ENCODE measurements around the gene MYMX.

Gene MYMX

DNA sequence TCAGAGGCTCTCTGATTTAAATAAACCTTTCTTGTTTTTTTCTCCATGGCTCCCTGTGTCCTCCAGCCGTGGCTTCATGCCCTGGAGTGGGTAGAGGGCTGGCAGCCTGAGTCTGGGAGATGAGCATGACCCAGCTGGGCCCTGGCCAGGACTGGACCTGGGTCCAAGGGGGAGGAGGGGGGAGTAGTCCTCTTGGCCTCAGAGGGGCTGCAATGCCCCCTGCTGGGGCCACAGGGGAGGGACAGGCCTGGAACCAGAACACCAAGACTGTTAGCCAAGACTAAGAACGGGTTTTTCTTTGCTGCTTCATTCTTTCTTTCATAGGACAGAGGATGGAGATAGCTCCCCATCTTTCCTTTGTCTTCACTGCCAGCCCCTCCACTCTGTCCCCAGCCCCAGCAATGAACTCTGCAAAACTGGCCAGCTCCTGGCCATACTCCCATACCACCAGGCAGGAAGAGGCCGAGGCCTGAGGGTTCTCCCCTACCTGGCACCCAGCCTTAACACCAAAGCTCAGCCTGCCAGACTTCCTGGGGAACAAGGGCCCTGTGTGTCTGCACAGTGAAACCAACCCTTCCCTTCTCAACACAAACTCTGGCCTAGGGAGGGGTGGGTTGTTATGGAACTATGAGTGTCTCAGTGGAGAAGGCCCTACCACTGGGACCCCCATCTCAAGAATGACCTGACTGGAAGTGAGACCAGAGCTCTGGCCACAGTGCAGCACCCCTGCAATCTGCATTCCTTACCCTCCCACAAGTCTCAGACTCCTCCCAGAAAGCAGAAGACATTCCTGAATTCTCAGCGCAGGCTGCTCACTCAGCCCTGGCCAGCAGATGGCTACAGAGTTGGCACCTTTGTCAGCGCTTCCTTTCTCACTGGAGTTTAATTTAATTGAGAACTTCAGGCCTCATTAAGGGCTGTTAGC is 17.6 kb downstream of the MYMX start:
- no peak for DNase-seq

DNA sequence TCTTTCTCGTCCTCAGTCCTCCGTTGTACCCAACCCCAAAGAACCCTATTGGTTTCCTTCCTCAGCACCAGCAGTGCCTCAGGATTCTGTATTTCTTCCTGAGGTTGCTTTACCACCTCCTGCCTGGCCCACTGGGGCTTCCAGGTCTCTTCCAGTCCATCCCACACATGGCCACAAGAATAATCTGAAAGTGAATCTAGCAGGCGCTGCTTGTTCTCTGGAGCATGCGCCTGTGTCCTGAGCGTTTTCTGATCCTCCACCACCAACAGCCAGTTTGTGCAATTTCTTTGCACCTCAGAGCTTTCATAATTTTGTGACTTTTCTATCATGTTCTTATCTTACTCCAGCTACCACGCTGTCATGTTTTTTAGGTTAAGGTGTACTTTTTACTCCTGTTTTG is 18.5 kb downstream of the MYMX start:
- no peak for DNase-seq

DNA sequence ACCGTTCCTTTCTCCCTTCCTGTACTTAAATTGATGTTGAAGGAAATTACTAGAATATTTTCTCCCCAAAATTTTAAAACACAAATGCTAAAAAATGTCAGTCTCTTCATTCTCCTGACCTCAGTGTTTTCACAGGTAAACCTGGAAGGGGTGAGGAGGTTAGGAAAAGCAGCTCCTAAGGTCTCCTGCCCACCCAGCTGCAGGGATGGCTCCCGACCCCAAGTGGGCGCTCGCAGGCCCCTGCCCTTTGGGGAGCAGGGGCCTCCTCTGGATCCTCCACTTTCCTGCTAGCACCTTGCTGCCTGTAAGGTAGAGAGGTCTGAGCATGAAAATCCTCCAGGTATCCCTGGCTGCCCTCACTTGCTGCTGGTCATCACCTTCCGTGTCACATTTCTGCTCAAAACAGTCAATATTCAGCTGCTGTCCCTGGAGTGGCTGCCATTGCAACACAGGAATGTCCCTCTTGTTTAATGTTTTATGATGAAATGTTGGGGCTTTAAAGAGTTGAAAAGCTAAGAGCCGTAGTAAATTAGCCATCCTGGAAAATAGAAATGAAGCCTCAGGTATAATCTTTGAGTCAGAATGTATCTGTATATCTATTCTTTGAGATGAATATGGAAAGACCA is 19.3 kb downstream of the MYMX start:
- no peak for DNase-seq

DNA sequence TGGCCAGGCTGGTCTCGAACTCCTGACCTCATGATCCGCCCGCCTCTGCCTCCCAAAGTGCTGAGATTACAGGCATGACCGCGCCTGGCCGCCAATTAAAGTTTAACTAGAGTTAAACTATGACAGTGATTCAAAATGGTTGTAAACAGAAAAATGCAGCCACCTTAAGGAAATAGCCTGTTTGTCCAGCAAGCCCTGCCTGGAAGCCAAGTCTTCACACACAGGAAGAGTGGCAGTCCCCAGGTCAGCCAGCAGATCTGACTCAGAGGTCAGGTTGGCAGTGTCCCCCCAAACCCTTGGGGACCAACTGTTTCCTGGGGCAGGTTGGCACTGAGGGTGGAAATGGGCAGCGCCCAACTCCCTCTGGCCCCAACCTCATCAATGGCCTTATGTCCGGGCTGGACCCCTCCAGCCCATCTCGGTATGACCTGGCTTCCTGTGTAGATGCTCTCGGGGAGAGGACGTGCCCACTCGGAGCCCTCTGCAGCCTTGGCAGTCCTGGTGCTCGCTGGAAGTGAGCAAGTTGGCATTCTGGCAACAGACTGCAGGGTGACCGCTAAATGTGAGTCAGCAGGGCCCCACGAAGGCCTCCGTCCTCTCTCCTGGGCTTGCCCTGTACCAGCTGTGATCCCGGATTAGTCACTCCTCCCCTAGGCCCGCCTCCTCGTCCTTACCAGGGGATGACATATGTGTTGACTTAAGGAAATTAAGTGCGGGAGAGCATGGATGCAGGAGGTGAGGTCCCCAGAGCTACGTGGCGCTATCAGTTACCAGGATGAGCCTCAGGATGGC is 20.5 kb downstream of the MYMX start:
- no peak for DNase-seq

DNA sequence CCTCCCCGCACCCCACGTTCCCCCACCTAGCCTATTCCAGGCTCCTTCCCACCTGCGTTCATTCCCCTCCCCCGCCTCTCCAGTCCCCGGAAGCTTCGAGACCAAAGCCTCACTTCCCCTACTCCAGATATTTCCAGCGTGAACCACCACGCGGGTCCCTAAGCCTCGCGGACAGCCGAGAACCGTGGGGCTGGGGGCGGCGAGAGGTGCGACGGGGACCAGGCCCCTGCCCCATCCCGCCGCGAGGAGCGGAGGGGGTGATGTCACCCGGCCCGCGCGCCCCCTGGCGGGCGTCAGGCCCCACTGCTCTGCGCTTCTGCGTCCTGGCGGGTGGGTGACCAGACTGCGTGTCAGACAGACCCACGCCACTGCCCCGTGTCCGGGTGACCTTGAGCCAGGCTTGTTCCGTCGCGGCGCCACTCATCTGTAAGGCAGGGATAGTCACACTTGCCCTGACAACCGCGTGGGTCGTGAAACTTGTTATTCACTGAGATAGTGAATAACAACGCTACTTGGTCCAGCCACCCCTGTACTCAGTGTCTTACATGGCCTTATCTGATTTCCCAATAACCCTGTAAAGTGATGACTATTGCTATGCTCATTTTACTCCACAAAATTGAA is 21.2 kb downstream of the MYMX start:
- no peak for DNase-seq

DNA sequence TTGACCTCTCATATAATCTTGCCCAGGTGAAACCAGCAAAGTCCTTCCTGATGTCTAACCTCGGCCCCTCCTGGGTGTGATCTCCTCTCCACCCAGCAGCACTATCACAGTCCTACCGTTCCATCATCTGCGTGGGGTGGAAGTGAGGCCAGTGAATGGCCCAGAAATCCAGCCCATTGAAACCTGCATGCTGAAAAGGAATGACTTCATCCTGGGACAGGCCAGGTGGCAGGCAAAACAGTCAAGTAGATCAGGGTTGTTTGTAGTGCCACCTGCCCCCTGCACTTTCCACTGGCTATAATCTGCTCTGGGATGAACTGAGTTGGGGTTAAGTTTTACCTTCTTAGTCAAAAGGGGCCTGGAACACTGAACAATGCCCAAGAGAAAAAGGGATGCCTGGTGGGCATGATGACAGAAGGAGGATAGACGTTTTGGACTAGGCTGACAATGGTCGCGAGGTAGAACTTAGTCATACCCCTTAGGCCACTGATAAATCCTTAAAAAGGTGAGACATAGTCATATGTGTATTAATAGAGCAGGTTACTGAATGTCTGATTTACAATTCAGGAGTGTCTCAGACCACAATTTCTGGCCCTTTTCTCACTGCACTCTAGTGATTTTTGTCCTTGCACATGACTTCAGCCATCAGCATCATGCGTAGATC is 22.1 kb downstream of the MYMX start:
- no peak for DNase-seq

DNA sequence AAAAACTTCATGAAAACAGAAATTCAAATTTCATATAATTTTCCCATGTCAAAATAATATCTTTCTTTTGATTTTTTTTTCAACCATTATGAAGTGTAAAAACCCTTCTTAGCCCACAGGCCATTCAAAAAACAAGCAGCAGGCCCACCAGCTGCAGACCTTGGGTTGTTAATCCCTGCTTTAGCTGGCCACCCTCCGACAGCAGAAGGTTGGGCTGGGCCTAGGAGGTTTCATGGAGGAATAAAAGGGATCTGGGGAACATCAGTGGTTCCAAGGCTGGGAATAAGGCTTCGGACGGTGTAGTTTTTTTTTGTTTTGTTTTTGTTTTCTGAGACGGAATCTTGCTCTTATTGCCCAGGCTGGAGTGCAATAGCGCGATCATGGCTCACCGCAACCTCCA is 26.6 kb downstream of the MYMX start:
- DNase-seq: no peak

DNA sequence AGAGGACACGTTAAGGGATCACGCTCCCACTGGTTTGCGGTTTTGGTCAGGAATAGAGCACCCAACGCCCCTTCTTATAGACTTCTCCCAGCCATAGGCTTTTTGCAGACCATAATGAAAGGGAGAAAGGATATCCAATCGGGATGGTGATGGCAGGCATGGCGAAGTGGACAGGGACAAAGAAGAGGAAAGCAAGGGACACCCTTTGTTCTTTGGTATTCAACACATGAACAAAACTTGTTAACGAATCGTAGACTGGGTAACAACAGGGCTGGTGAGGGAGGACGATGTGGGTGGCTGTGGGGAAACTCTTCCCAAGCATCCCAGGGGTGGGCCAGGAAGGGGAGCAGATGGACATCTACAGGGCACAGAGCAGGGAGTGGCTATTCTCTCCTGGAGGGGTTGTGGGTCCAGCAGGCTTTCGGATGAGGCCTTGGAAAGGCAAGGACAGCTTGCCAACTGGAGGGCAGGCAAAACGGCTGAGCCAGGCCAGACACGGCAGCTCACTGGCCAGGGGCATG is 28.7 kb downstream of the MYMX start:
- no peak for DNase-seq

DNA sequence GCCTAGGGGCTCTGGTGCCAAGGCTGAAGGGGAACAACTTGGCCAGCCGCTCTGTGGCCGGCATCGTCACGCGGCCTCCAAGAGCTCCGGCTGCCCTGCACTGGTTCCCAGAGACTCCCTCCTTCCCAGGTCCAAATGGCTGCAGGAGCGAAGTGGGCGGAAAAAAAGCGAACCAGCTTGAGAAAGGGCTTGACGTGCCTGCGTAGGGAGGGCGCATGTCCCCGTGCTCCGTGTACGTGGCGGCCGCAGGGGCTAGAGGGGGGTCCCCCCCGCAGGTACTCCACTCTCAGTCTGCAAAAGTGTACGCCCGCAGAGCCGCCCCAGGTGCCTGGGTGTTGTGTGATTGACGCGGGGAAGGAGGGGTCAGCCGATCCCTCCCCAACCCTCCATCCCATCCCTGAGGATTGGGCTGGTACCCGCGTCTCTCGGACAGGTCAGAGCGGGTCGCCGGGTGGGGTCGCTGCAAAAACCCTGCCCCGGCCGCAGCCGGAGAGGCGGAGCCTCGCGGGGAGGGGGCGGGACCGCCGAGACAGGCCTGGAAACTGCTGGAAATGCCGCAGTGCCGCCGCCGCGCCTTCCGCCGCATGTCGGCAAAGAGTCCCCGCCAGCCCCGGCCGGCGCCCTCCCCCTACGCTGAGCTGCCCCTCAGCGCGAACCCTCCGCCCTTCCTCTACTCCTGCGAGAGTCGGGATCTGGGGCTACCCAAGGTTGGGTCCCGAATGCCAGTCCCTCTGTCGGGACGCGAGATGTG is 29.4 kb downstream of the MYMX start:
- peak; percentile 42 for DNase-seq

DNA sequence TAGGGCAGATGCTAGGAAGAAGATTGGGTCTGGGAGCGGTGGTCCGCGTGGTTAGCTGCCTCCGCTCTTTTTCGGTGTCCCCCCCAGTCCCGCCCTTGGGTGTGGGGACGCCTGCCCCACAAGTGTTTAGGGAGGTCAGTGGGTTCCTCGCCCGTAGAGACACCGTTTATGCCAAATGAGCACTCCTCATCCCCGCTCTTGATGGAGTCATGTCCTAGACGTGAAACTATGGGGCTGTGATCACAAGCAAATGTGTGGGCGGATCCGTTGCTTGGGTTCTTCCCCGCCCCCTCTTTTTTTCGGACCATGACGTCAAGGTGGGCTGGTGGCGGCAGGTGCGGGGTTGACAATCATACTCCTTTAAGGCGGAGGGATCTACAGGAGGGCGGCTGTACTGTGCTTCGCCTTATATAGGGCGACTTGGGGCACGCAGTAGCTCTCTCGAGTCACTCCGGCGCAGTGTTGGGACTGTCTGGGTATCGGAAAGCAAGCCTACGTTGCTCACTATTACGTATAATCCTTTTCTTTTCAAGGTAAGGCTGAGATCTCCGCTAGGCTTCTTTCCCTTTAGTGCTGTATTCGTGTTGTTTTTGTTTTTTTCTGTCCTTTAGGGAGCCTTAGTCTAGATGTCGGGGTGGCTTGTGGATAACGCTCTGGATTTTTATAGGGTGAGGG is 30.1 kb downstream of the MYMX start, which contains the start of gene HSP90AB1:
Gene HSP90AB1, plus strand, starts transcription at position 439 of the 675 bp plus-strand sequence. CDS start 1,529 bp downstream, outside the sequence.
- peak; percentile 78 for DNase-seq

DNA sequence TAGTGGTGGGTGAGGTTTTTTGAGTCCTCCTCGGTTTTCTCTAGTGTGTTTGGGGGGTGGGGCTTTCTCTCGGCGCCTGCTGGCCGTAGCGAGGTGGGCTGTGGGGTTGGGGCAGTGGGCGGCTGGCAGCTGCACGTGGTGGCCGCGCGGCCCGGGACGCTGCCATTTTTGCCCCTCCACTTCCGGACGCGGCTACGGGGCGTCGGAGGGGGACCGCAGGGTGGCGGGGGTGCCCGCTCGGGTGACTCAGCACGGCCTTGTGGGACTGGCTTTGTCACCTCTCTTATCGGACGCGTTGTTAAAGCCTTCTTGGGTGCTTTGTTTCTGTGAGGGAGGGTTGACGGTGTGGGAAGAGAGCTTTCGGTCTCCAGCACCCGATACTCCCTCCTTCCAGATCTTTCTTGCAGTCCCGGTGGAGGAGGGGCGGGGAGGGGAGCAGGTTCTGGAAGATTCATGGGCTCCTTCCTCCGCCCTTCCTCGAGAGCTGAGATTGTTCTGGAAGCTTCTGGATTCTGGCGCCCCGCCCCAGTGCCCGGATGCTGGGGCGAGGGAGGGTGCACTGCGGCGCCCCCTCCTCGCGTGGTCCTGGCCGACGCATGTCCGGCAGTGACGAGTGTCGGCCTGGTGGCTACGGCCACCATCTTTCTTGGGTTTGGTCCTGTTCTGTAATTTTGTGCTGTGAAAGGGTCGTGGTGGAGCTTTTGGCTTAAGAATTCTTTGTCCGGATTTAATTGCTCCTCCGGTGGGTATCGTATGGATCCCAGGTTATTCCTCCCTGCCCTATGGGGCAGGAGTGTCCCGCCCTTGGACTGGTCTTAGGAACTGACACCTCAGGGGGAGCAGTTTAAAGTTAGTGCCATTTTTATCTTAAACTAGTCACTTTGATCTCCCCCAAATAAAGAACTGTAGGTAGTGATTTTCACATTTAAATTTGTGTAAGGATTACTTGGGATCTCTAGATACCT is 30.9 kb downstream of the MYMX start:
- no peak for DNase-seq

DNA sequence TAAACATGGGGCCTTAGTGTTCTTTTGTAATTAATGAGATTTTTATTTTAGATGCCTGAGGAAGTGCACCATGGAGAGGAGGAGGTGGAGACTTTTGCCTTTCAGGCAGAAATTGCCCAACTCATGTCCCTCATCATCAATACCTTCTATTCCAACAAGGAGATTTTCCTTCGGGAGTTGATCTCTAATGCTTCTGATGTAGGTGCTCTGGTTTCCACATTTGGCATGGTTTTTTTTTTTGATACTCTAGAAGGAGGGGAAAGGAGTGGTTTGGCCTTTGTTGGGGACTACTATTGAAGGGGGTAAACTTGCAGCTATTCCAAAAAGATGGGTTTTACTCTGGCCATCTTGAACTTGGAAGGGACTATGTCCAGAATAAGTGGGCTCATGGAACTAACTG is 31.9 kb downstream of the MYMX start:
- no peak for DNase-seq

DNA sequence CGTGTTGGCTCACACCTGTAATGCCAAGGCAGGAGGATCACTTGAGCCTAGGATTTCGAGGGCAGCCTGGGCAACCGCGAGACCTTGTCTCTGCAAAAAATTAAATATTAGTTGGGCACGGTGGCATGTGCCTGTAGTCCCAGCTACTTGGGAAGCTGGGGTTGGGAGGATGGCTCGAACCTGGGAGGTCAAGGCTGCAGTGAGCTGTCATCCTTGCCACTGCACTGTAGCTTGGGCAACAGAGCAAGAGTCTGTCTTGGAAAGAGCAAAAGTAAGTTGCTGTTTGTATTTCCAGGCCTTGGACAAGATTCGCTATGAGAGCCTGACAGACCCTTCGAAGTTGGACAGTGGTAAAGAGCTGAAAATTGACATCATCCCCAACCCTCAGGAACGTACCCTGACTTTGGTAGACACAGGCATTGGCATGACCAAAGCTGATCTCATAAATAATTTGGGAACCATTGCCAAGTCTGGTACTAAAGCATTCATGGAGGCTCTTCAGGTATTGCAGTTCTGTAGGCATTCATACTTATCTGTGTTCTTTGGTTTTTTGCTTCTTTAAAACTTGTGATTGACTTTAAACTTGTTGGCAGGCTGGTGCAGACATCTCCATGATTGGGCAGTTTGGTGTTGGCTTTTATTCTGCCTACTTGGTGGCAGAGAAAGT is 32.5 kb downstream of the MYMX start:
- DNase-seq: no peak

DNA sequence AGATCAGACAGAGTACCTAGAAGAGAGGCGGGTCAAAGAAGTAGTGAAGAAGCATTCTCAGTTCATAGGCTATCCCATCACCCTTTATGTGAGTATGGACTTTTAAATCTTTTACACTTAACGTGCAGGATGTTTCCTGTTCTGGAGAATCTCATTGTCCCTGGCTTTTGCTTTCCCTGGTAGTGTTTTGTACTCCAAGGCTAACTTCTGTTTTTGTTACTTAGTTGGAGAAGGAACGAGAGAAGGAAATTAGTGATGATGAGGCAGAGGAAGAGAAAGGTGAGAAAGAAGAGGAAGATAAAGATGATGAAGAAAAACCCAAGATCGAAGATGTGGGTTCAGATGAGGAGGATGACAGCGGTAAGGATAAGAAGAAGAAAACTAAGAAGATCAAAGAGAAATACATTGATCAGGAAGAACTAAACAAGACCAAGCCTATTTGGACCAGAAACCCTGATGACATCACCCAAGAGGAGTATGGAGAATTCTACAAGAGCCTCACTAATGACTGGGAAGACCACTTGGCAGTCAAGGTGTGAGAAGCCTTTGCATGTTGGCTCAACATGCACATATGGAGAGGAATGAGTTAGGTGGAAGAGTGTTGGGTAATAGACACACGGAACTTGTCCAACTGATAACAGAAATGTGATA is 33.5 kb downstream of the MYMX start:
- no peak for DNase-seq

DNA sequence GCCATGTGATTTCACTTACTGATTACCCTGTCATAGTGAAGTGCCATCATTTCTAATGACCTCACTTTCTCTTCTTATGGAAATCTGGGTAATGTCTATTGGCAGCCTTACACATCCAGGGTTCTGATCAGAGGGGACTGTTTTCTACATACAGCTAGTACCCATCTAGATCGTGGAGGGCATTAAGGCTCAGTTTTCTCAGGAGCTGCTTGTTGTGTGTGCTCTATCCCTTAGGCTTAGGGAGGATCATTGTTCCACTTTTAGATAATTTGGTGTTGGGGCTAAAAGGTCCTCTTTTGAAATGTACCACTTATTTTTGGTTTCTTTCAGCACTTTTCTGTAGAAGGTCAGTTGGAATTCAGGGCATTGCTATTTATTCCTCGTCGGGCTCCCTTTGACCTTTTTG is 34.0 kb downstream of the MYMX start:
- no peak for DNase-seq

DNA sequence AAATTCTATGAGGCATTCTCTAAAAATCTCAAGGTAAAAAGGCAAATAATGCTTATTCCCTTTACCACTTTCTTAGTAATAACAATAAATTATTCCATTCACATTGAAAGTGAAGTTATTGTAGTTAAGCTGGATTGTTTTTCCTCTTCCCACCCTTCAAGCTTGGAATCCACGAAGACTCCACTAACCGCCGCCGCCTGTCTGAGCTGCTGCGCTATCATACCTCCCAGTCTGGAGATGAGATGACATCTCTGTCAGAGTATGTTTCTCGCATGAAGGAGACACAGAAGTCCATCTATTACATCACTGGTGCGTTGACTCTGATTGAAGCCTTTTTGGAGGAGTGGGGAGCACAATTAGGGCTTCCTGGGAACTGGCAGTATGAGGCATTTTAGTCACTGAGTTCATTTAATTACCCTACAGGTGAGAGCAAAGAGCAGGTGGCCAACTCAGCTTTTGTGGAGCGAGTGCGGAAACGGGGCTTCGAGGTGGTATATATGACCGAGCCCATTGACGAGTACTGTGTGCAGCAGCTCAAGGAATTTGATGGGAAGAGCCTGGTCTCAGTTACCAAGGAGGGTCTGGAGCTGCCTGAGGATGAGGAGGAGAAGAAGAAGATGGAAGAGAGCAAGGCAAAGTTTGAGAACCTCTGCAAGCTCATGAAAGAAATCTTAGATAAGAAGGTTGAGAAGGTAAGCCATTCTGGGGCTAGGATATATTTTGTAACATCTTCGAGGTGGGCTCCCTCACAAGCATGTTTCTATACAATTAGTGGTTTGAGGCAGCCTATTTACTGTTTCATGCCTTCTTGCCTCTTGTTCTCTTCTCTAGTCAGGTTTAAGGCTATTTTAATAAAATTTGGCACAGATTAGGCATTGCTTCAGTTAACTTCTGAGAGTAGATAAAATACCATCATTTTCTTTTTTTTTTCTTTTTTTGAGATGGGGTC is 35.1 kb downstream of the MYMX start:
- DNase-seq: no peak
